Midbrain (tissue), 1 donor: ENCODE results near the gene NCR3LG1.
A peak's percentile ranks its signal among the peaks of the same experiment; 100 is the strongest.

Experiments used
- DNase-seq: peaks from one replicate; lab custom pipeline; 2025; lab: John Stamatoyannopoulos, UW

Gene NCR3LG1, protein sequence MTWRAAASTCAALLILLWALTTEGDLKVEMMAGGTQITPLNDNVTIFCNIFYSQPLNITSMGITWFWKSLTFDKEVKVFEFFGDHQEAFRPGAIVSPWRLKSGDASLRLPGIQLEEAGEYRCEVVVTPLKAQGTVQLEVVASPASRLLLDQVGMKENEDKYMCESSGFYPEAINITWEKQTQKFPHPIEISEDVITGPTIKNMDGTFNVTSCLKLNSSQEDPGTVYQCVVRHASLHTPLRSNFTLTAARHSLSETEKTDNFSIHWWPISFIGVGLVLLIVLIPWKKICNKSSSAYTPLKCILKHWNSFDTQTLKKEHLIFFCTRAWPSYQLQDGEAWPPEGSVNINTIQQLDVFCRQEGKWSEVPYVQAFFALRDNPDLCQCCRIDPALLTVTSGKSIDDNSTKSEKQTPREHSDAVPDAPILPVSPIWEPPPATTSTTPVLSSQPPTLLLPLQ

DNA sequence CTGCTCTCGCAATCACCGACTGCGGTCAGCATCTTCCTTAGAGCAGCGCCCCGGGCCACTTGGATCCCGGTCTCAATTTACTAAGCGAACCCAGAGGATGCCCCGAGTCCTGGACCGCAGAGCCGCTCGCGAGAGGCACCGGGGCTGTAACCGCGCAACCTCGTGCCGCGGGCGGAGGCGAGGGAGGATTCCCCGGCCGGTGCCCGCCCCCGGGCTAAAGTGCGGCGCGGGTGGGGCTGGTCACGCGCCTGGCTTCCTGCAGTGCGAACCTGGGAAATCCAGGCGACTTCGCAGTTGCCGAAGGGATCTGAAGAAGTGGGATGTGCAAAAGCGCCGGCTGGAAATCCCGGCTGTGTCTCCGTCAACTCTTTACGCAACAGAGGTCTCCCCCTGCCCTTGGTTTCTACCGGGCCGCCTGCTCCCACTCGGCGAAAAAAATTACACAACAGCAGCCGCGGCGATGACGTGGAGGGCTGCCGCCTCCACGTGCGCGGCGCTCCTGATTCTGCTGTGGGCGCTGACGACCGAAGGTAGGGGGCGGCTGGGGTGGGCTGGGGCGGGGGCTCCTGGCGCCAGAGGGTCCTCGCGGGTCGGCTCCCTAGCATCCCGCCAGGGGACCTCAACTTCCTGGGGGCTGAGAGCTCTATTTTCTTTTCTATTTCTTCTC lies at the start of gene NCR3LG1:
Gene NCR3LG1, plus strand, starts transcription at position 291 of the 667 bp plus-strand sequence. Its CDS starts 170 bp downstream, at position 461.
- DNase-seq = peak; percentile 44

DNA sequence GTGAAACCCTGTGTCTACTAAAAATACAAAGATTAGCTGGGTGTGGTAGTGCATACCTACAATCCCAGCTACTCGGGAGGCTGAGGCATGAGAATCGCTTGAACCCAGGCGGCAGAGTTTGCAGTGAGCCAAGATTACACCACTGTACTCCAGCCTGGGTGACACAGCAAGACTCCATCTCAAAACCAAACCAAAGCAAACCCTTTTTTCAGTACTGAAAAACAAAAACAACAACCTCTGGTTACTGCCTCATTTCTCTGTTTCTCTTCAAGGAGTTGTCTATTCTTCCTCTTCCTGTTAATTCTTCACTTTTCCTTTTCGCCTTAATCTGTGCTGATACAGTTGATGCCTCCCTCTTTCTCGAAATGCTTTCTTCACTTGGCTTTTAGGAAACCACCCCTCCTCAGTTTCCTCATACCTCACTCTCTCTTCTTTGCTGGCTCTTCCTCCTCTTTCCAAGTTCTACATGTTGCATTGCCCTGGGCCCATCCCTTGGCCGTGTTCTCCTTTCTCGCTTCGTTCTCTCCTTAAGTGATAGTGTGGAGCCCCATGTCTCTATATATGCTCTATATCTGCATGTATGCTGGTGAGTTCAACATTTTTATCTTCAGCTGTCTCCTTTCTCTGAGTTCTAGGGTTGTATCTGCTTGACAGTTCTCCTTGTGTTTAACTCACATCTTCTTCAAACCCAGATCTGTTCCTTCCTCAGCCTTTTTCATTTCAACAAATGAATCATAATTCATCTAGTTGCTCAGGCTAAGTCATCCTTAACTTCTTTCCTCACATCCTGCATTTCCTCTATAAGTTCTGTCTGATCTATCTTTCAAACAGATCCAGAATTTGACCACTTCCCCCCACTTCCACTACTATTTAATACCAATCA lies 38.0 kb upstream of the NCR3LG1 start:
- DNase-seq = no peak

DNA sequence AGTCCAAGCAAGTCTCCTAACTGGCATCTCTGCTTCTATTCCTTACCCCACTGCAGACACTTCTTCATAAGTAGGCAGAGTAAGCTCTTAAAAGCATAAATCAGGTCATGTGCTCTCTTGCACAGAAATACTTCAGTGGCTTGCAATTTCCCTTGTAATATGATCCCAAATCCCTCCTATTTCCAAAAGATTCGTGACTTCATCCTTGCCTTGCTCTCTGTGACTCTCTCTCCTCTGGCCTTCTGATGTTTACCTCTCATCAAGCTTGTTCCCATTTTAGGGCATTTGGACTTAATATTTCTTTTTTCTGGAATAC lies 37.4 kb upstream of the NCR3LG1 start:
- DNase-seq = no peak

DNA sequence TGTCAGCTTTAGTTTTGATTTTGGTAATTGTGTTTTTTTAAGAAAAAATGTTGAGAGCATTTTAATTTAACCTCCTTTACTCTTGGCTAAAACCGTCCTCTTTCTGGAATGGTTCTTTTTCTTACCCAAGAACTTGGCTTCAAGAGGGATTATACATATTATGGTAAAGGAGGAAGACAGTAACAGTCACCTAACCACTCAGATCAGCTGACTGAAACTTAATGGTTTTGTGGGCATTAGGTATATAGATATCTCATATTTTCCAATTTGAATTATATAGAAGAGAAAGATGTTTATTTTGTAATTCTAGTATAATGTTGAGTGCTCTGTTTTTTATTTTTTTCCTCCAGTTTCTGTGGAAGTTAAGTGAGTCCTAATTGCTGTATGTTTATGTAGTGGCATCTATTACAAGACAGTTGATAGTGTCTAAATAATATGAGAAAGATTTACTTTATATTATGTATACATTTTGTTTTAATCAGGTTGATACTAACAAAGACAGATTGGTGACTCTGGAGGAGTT lies 36.6 kb upstream of the NCR3LG1 start:
- DNase-seq = no peak

DNA sequence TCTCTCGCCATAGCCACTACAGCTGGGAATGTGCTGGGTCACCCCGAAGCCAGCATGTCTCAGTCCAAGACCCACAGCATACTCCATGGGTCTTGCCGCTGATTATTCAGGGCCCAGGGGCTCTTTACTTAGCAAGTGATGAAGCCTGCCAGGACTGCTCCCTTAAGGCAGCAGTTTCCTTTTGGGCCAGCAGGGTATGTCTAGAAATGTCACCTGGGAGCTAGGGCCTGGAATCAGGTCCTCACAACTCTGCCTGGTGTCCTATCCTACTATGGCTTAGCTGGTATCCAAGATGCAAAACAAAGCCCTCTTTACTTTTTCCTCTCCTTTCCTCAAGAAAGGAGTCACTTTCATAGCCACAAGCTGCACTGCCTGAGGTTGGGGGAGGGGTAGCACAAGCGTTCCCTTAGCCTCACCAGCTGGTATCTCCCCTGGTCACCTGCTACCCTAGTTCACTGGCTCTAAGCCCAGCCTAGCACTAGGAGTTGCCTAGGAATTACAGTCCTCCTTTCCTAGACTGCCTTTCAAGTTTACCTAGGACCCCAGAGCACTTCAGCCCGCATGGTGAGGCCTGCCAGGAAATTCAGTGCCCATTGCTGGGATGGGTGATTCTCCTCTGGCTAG lies 22.6 kb upstream of the NCR3LG1 start:
- DNase-seq = no peak

DNA sequence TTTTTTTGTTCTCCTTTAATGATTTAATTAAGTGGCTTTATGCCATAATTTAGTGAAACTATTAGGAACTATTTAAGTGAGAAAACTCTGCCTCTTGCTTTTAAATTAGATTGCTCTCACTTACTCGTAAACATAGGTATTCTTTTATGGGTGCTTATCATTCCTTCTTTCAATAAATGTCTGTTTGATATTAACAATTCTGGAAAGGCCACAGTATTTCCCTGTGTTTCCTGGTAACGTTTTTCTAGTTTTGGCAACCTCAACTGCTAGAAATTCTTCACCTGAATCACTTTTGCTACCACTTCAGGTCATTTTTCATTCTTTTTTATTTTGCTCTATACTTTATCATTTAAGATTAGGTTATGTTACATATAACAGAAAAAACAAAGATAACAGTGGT lies 19.9 kb upstream of the NCR3LG1 start:
- no peak for DNase-seq

DNA sequence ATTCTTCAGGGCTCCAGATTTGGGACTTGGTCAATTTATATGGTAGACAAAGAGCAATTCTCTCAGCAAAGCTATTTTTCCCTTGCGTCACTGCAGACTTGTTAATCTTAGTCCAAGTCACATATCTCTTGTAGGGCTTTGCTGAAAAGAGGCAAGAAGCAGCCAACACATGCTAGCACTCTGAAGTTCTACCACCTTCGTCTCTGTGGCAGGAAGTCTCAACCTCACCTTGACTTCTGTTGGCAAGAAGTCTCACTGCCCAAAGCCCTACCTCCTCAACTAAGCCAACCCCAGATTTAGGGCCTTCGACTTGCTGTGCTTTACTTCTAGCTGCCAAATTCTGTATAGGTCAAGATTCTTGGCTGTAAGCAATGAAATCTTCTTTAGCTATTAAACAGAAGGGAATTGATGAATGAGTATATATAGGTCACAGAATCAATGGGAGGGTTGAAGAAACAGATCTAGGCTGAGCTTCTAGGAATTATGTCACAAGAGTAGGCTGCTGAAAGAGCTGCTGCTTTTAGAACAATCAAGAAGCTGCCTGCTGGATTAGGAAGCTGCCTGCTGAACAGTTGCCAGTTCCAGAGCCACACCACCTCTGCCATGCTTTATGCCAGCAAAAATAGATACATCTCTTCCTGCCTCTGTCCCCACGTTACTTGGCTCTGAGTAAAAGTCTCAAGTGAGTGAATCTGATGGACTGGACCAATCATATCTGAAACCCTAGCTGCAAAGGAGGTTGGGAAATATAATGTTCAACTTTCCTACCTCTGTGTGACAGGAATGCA lies 17.6 kb upstream of the NCR3LG1 start:
- DNase-seq = no peak

DNA sequence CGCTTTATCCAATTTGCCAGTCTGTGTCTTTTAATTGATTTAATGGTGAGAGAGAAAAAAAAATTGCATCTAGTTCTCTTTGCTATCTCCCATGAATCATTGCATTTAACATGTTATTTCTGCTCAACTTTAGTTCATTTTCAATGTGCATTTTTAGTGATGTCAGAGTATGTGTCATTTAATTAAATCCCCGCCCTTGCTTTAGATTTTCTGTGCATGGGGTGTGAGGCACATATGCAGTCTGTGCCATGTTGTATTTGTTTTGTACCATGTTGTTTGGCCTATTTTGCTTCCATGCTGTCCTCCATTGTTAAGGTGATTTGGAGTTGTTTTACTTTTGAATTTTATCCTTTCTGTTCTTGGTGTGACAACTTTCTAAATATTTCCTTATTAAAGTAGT lies 8.3 kb upstream of the NCR3LG1 start:
- no peak for DNase-seq

DNA sequence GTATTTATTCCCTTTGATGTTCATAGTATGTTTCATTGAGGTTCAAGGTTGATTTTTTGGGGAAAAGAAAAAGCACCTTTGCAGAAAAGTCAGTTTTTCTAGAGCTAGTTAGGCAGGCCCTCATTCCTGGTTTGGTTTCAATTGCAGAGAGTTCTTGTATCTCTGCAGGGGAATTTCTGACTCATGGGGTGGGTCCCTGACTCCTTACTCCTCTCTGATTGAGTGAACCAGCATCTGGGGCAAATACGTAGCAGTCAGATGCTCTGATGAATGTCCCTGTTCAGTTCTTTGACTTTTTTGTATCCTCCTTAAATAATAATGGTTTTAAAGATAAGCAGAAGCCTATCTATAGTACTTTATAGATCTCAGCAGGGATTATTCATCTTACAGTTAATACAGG lies 7.7 kb upstream of the NCR3LG1 start:
- no peak for DNase-seq

DNA sequence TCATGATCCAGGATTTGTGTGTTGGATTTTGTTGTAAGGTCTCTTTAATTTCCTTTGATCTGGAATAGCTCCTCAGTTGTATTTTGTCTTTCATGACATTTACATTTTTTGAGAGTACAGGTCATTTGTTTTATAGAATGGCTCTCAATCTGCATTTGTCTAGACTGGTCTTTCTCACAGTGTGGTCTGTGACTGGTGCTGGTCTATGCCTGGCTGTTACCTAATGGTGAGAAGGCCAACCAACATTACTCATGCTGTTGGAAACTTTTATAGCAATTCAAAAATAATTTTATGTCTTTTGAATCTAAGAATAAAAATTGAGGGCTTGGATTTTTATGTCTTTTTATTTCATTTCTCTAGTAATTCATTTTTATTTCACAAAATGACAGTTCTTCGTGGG lies 3.9 kb upstream of the NCR3LG1 start:
- no peak for DNase-seq

DNA sequence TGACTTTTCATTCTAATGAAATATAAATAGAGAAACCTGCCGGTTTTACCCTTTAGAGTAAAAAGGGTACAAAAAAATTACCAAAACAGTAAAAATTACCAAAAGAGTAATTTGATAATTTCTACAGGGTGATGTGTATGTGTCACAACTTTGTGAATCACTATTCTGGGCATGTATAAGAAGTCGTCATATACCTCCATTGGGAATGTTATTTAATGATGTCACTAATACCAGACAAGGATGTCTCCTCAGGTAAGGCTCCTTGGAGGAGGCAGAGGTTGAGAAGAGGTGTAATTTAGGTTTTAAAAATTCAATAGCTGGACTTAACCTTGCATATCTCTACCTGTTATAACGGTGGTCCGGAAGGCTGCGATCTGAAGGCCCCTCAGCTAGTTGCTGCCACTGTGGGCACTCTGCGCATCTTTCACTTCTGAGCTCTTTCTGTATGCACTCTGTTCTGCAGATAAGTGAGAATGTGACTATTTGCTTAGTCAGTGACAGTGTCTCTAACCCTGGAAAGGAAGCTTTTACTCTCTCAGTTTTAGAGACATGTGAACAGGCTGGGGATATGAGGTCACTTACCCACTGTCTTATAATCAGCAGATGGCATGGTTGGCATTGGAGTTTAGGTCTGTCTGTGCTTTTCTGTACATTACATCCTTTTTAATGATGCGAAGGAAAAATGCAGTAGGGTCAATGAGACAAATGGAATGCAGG lies 987 bp upstream of the NCR3LG1 start:
- DNase-seq = no peak

DNA sequence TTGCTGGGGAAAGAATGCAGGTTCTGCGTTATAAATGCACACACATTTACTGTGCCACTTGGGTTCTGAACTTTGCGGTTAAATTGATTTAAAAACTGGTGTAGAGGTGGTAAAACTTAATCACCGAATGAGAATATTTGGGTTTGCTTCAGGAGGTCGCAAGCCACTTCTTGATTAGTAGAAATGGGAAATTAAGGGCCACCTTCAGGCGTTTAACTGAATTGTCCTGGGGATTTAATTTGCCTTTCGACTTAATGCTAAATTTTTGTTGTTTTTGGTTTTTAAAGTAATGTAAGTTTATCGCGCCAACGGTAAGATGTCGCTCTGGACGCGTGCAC lies 459 bp upstream of the NCR3LG1 start:
- DNase-seq = no peak

DNA sequence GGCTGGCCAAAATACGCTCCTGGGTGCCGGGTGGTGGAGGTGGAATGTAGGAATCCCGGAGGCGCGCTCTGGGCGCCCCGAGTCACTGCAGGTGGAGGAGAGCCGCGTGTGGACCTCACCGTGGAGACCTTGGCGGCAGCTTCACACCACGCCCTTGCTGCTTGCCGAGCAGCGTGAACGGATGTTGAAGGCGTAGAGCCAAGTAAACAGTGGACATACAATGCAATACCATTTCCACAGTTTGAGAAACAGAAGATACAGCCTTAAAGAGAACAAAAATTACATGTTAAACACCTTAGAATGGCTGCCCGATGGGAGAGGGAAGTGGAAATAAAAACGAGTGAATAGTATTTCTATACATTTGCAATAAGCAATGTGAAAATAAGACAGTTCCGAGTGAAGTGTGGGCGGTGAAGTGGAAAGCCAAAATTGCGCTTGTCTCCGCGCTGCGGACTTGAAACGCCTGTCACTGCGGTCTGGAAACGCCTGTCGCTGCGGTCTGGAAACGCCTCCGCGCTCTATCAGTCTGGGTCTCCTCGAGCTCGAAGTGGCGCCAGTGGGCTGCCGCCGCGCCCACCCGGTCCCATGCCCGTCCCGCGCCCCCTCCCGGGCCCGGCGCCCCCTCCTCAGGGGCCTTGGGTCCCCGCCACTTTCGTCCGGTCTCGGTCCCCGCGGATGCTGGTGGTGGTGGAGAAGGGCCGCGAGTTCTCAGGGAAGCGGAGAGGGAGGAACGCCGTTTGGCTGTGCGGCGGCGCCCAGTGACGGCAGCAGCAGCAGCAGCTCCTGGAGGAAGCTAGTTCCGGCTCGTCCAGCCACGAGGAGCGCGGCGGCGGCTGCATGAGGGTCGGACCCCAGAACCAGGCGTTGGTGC lies 1.6 kb downstream of the NCR3LG1 start:
- peak; percentile 61 for DNase-seq

DNA sequence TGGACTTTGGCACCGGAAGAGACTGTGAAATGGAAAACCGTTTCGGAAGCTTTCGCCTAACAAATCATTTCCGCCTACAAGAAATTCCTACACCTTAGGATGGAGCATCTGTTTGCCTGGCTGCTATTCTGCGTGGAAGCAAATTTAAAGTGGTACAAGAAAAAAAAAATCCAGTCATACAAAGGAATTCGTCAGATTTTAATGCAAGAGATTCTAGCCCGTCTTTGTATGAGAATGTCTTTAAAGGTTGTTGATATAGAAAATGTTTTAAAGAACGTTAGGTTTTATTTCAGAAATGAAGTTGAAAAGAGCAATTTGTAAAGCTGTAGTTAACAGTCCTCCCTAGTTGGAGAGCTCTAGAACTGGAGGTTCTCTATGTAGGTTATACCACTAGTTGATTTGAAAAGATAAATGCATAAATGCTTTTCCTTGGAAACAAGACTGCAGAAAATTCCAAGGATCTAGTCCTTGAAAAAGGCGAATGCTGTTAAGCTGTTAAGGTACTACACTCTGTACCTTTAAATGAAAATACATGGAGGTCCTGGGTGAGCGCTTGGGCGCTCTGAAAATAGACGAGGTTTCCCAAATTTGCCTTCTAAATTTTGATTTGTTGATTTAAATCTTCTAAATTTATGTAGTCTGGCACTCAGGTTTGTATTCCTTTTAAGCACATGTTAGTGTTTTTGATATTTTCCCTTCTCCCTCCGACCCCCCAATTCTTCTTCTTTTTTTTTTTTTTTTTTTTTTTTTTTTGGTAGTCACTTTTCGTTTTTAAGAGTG lies 2.4 kb downstream of the NCR3LG1 start:
- no peak for DNase-seq

DNA sequence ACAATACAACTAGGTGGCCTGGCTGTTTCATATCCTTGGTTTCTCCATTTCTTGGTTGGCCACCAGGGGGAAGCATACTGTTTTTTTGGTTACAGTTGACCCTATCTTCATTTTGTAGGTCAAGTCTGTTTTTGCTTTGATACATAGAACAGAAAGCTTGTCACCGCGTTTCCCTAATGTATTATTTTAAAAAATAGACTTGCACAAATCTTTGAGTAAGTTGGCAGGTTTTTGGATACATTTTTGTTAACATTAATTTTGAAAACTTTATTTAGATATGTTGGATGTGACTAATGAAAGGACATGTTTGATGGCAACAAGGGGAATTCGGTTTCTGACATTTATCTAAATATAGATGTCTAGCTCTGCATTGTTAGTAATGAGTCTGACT lies 3.0 kb downstream of the NCR3LG1 start:
- peak; percentile 54 for DNase-seq

DNA sequence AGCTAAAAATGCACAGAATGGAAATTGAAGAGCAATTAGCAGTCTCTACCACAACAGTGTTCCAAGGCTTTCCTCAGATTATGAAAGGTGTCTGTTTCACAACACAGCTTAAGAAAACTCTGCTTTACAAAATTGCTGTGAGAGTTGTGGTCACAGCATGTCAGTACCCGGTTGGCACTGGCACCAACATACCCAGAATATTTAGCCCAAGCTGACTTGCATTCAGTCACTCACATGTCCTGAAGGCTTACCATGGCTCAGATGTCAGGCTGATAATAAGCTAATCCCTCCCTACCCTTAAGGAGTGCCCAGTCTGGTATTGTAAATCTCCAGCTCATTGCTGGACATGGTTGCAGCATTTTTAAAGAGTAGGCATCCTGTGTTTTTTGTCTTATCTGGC lies 14.9 kb downstream of the NCR3LG1 start:
- no peak for DNase-seq

DNA sequence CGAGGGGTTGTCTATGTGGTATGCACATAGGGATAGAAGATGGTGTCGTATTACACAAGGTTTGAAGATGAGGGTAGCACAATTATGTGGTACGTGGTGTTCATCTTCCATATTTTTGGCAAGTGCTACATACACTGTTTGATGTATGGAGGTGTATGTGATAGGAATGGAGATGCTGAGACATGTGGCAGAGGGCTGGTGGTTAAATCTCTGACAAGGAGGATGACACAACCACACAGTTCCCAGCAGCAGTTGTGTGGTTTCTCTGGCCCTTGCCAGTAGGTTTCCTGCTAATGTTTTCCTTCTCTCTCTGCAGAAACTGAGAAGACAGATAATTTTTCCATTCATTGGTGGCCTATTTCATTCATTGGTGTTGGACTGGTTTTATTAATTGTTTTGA lies 17.0 kb downstream of the NCR3LG1 start:
- DNase-seq = no peak

DNA sequence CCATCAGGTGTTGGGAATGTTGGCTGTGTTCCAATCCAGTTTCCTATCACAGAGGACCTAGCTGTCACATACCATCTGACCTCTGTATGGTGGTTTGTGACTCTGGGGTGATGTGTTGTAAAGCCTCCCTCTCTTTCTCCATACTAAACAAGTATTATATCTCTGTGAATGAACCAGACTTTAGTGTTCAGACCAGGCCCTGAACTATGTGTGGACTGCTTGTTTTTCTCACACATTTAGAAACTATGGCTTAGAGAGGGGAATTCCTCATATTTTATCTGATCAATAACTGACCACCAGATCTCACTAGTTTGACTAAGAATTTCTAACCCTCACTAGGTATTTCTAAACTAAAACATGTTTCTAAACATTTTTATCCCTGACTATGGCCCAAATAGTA lies 17.5 kb downstream of the NCR3LG1 start:
- no peak for DNase-seq
